GM12874 (cell line): Measurements from ENCODE around the gene DOCK1.

Experiments
- TF ChIP-seq, protein P1 (sequence below): IDR thresholded peaks from 2 replicates; pipeline ENCODE4 v1.5.1; 2011; ENCODE audit warnings: low read depth, mild to moderate bottlenecking, control low read depth, low read length, moderate library complexity; ENCODE audit not compliant: insufficient read depth

The DOCK1 gene

DNA sequence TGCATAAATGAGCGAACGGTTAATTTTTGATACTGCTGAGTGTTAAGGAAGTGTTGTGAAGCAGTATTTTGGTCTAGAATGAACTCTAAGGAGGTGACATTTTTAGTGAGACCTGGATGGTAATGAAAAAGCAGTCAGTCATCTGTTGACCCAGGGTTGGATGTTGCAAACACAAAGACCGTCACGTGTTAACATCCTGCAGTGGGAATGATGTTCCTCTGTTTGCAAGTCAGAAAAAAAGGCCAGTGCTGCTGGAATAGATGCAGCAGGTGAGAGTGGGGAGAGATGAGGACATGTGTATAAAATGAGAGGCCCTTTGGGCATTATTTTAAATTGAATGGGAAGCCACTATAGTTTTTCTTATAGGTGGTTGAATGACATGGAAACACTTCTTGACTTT, 251.9 kb downstream of the DOCK1 start:
- TF ChIP-seq, protein P1, sequence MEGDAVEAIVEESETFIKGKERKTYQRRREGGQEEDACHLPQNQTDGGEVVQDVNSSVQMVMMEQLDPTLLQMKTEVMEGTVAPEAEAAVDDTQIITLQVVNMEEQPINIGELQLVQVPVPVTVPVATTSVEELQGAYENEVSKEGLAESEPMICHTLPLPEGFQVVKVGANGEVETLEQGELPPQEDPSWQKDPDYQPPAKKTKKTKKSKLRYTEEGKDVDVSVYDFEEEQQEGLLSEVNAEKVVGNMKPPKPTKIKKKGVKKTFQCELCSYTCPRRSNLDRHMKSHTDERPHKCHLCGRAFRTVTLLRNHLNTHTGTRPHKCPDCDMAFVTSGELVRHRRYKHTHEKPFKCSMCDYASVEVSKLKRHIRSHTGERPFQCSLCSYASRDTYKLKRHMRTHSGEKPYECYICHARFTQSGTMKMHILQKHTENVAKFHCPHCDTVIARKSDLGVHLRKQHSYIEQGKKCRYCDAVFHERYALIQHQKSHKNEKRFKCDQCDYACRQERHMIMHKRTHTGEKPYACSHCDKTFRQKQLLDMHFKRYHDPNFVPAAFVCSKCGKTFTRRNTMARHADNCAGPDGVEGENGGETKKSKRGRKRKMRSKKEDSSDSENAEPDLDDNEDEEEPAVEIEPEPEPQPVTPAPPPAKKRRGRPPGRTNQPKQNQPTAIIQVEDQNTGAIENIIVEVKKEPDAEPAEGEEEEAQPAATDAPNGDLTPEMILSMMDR = no peak

DNA sequence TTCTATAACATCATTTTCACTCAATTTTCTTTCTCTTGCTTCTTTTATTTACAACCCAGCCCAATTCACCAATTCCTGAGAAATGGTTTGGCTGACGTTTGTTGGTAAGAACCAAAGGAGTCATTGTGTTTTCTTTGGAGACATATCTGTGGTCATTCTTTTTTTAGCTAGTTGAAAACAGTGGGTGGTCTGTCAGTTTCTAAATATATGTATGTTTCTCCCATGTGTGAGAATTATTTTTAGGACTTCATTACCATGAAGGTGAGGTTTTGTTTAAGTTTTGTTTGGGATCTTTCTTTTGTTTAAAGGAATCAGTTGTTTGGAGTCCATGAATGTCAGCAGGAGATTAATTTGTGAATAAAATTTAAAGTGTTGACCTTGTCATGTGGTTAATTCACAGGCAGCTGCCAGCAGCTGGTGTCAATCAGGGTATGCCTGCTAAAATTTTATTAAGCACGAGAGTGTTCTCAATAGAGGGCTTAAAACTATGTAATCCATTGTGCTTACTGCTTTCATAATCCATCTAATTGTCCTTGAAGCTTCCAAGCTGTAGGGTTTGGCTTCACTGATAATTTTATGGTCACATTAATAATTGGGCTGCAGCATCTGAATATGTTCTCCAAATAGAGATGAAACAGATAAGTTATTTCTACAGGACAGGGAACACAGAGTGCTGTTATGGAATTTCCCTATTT, 252.4 kb downstream of the DOCK1 start:
- TF ChIP-seq, protein P1 = no peak

DNA sequence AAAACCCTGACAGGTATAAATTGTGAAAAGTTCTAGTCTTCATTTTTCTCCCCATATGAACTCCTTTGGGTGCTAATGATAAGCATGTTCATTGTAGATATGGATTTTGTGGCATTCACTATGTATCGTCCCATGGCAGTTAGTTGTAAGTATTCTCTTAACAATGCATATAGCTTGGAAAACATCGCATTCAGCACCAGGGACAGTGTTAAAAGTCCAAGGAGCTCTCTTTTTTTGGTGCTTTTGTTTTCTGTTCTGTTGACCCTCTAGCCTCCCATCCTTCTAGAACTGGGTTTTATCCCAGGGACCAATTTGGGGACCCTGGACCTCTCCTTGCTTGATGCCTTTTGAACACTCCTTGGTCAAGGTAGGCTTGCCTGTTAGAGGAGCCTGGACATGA, 253.4 kb downstream of the DOCK1 start:
- TF ChIP-seq, protein P1 = no peak

DNA sequence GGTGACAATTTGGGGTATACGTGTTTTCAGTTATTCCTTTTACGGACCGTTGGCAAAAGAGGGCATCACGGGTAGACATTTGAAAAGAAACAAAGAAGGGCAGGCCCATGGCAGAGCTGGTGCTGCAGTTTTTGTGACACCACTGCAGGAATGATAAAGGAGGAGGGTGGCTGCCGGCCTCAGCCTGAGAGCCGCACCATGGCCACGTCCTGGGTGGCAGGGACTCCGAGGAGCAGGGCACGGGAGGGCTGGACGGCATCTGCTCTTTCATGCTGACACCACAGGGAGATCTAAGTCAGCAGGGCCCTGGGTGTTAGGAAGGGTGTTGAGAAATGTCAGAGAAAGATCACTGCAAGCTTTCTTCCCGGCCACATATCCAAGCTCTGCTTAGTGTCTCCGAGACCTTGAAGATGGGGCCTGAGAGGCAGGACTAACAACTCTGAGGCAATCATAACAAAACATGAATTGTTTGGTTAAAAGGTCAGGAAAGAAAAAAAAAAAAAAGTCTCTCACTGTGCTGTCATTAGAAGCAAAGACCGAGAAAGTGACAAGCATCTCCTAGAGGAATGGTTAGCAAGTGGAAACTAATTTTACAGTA, 254.5 kb downstream of the DOCK1 start:
- TF ChIP-seq, protein P1 = no peak

DNA sequence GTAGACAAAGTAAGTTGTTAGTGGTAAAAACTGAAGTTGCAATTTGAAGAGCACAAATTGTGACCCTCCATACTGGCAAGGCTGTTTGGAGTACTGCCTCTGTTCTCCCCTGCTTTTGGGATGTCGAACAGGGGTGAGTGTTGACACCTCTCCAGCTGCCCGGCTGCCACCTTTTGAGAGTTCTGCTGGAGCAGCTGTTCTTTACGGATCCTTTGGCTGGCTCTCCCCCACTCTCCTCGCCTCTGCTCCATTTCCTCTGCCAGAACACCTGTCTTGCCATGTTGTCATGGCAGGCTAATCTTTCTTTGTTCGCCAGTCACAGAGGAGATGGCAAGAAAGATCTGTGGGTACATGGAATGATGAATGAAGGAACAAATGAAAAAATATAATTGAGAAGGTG, 256.3 kb downstream of the DOCK1 start:
- TF ChIP-seq, protein P1 = no peak

DNA sequence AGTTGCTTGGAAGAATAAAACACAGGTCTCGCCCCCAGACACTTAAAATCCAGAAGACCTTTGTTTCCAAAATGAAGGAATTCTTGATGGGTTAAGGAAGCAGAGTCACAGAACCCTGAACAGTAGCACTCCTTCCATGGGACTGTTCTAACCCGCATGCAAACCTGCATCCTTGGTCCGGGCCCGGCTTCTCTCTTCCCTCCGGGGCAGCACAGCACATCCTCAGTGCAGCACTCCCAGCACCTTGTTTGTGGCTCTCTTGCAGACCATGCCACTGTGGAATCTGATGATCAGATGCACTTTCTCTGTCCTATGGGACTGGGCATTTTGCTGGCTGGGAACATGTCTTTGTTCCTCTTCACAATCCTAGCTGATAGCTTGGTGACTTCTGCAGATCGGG, 257.6 kb downstream of the DOCK1 start:
- TF ChIP-seq, protein P1 = no peak

DNA sequence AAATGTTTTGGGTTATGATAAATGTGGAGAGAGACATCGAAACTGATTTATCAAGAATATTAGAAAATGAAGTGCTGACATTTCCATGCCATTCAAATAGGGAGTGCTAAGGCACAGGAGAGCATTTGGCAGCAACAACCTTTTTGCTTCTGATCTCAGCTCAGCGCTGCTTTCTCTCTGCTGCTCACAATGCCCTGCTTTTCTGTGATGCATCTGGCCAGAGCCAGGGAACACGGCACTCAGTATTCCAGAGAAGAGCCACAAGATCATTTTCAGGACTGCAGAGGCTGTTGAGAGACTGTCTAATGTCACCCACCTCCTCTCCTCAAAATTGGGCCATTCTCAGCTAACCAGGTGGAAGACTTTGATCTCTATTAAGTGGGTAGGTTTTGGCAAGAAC, 263.0 kb downstream of the DOCK1 start:
- TF ChIP-seq, protein P1 = no peak
